Lower leg skin (tissue), 4 donors: ENCODE results near the gene NDE1. TPM values are rescaled to one million over a fixed set of nuclear protein-coding genes. Genes with fewer than 3 reads are reported as not detected.

Source experiments
- DNase-seq, 2 donors: peaks; one replicate each; pipeline ENCODE4 v3.0.0-alpha.2; 2019; ENCODE audit warnings: low spot score in 2 of 2
- H3K4me3 ChIP-seq: fragments of 200-600 bp; sonication (generic); 2 replicates; pipeline ENCODE4 v1.5.1; 2017; ENCODE audit warnings: mild to moderate bottlenecking, low read depth; ENCODE audit not compliant: poor library complexity, severe bottlenecking
- POLR2A ChIP-seq, 2 donors: fragments of 450-650 bp; IDR thresholded peaks; one replicate each; pipeline ENCODE4 v1.6.1; 2016 to 2017; ENCODE audit warnings: antibody characterized with exemption in 2 of 2, mild to moderate bottlenecking in 1 of 2, moderate library complexity in 1 of 2
- WGBS, 2 donors: methylation state at CpG; one replicate each; pipeline ENCODE4 v1.1.5; 2018; 5-methylcytosine and 5-hydroxymethylcytosine counted together
- intact Hi-C: fragments of 100-400 bp; cut with DNase I; formaldehyde crosslinking; loops from one replicate; pipeline ENCODE4 v1.15.0; 2023; ENCODE audit warnings: low total_unique reads
- total RNA-seq, 4 donors: library from RNA; depleted of rRNA; stranded (reverse); fragments of >200 nt; gene quantifications; one replicate each; pipeline ENCODE4 v1.1.0, GENCODE V29; 2016
- TF ChIP-seq, protein P1 (sequence below), 3 donors: fragments of 450-650 bp; IDR thresholded peaks; one replicate each; pipeline ENCODE4 v1.5.1; 2016; ENCODE audit warnings: antibody characterized with exemption in 3 of 3, mild to moderate bottlenecking in 3 of 3, moderate library complexity in 2 of 3

The NDE1 gene
- total RNA-seq, 4 donors from 2014 or later, result 69.8 to 184 (median 85.1) TPM

DNA sequence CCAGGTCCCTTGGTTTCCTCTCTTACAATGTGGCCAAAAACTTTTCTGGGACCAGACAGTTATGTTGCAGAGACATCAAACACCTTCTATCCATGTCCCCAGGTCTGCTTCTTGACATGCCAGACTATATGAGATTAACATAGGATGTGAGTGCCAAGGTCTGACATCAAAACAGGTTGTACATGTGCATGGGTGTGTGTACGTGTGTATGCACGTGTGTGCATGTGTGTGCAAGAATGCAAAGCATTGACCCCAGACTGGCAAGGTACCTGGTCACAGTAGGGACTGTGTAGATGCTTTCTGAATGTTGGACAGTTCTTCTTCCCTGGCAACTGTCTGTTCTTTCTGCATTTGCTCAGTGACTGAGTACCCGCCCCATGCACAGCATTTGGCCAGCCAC is 85.6 kb downstream of the NDE1 start:
- DNase-seq, result no peak
- TF ChIP-seq, protein P1, sequence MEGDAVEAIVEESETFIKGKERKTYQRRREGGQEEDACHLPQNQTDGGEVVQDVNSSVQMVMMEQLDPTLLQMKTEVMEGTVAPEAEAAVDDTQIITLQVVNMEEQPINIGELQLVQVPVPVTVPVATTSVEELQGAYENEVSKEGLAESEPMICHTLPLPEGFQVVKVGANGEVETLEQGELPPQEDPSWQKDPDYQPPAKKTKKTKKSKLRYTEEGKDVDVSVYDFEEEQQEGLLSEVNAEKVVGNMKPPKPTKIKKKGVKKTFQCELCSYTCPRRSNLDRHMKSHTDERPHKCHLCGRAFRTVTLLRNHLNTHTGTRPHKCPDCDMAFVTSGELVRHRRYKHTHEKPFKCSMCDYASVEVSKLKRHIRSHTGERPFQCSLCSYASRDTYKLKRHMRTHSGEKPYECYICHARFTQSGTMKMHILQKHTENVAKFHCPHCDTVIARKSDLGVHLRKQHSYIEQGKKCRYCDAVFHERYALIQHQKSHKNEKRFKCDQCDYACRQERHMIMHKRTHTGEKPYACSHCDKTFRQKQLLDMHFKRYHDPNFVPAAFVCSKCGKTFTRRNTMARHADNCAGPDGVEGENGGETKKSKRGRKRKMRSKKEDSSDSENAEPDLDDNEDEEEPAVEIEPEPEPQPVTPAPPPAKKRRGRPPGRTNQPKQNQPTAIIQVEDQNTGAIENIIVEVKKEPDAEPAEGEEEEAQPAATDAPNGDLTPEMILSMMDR (IDR thresholded peaks at IDR 0.05), result no peak
- TF ChIP-seq POLR2A (IDR thresholded peaks at IDR 0.05), result no peak
- 81 to 89% methylated on average over 3 of the region's 3 CpGs for WGBS, 2 donors
- no peak overlapping the region for H3K4me3 ChIP-seq
- intact Hi-C loops, result no loop called here

DNA sequence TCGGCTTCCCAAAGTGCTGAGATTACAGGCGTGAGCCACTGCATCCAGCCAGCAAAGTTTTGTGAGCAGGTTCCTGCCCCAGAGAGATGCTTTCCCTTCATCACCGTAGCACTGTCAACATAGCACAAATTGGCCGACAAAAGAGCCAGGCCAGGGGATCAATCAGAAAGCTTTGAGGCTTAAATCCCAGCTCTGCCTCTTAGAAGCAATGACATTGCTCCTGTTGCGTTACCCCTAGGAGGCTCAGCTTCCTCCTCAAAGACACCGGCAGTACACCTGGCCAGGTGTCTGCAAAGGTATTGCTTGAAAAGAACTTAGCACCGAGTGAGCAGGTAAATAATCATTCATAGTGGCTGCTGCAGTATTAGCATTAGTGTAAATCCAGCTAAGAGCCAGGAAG is 86.5 kb downstream of the NDE1 start:
- intact Hi-C loops, result no loop called here
- 92 to 93% methylated on average over 7 of the region's 7 CpGs for WGBS, 2 donors
- TF ChIP-seq POLR2A (IDR thresholded peaks at IDR 0.05), result no peak
- TF ChIP-seq, protein P1 (IDR thresholded peaks at IDR 0.05), result no peak
- no peak overlapping the region for H3K4me3 ChIP-seq
- no peak for DNase-seq

DNA sequence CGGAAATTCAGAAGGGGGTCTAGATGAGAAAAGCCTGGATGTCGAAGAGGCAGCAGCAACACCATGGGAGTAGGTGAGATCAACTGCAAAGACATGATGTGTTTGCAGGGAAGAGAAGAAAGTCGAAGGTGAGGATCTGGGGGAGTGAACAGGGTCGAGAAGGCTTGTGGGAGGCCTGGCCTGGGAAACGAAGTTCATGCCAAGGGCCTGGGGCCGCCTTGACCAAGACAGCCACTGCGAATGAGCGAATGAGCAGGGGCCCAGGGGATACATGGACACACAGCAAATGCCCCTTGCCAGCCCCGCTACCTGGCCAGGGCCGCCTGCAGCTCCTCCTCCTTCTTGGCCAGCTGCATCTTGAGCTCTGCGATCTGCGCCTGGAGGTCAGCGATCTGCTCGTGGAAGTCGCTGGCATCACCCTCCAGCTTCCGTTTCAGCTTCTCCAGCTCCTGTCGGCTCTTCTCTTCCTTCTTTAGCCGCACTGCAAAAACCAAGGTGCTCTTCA is 87.1 kb downstream of the NDE1 start:
- intact Hi-C loops, result no loop called here
- no peak for DNase-seq
- TF ChIP-seq POLR2A (IDR thresholded peaks at IDR 0.05), result no peak
- TF ChIP-seq, protein P1 (IDR thresholded peaks at IDR 0.05), result no peak
- no peak overlapping the region for H3K4me3 ChIP-seq
- WGBS, 2 donors, result 82 to 87% methylated on average over 18 of the region's 18 CpGs

DNA sequence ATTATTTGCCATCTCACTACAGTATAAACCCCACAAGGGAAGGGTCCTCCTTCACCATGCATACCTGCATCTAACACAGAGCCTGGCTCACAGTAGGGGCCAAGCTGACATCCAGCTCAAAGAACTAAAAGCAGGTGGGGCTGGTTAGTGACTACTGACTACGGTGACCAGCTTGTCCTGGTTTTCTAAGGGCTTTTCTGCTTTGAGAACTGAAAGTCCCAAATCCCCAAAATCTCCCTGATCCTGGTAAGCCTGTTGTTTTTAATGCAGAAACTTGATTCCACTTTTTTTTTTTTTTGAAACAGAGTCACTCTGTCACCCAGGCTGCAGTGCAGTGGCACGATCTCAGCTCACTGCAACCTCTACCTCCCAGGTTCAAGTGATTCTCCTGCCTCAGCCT is 89.4 kb downstream of the NDE1 start:
- TF ChIP-seq POLR2A (IDR thresholded peaks at IDR 0.05), result no peak
- TF ChIP-seq, protein P1 (IDR thresholded peaks at IDR 0.05), result no peak
- intact Hi-C loops, result no loop called here
- no peak overlapping the region for H3K4me3 ChIP-seq
- no peak for DNase-seq
- WGBS, 2 donors, result 97 to 100% methylated on average over 2 of the region's 2 CpGs

DNA sequence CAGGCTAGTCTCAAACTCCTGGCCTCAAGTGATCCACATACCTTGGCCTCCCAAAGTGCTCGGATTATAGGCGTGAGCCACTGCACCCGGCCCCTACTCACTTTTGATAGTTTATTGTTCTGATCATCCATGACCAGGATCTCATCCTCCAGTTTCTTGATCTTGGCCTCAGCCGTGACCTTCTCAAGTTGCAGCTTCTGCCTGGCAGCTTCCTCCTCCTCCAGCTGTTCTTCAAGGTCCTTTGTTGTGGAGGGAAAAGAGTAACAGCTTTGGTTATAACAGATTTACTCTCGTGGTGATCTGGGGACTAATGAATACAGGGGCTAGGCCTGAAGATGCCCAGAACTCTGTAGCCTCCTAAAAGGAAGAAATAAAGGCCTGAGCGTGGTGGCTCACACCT is 89.9 kb downstream of the NDE1 start:
- intact Hi-C loops, result no loop called here
- TF ChIP-seq POLR2A (IDR thresholded peaks at IDR 0.05), result no peak
- TF ChIP-seq, protein P1 (IDR thresholded peaks at IDR 0.05), result no peak
- DNase-seq, result no peak
- 90 to 91% methylated on average over 6 of the region's 6 CpGs for WGBS, 2 donors
- no peak overlapping the region for H3K4me3 ChIP-seq

DNA sequence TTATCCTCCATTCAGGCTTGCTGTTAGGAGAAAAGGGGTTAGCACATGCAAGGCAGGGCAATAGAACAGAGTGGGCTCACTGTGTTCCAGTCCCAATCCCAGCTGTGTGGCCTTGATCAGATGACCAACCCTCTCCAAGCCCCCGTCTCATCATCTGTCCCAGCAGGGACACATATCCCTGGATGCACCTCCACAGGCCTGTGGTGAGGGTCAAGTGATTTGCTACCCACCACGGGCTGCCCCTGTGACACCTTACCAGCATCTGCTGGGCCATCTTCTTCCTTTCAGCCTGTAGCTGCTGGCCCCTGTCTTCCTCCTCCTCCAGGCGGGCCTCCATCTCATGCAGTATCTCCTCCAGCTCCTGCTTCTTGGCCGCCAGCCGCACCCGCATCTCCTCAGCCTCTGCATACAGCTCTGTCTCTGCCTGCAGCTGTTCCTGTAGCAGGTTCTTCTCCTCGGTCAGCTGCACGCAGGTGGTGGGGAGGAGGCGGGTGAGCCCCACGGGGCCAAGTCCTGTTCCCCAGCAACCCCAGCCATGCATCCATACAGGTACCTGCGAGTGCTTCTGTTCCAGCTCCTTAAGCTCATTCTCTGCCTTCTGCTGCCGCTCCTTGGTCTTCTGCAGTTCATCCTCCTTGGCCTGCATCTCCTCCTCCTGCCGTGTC is 91.3 kb downstream of the NDE1 start:
- no peak overlapping the region for H3K4me3 ChIP-seq
- intact Hi-C loops, result no loop called here
- TF ChIP-seq, protein P1 (IDR thresholded peaks at IDR 0.05), result no peak
- TF ChIP-seq POLR2A (IDR thresholded peaks at IDR 0.05), result no peak
- 96 to 99% methylated on average over 13 of the region's 13 CpGs for WGBS, 2 donors
- DNase-seq, result no peak
